H9 (cell line): ENCODE measurements around the gene TTBK1. TPM values are rescaled to one million over a fixed set of nuclear protein-coding genes. Genes with fewer than 3 reads are reported as not detected.

Experiments
- DNase-seq: peaks from one replicate; pipeline ENCODE4 v3.0.0-alpha.2; 2017
- H2AFZ ChIP-seq: one replicate; pipeline ENCODE4 v1.6.1; 2013; ENCODE audit warnings: mild to moderate bottlenecking, low read length, control low read depth, moderate library complexity
- H2AK5ac ChIP-seq: 2 replicates; pipeline ENCODE4 v1.6.1; 2013; ENCODE audit warnings: low read length, control low read depth, mixed read lengths; ENCODE audit not compliant: insufficient read length
- H2BK120ac ChIP-seq: one replicate; pipeline ENCODE4 v1.6.1; 2013; ENCODE audit warnings: low read depth, mild to moderate bottlenecking, low read length, control low read depth, inconsistent platforms; ENCODE audit not compliant: poor library complexity, severe bottlenecking
- H2BK12ac ChIP-seq: 2 replicates; pipeline ENCODE4 v1.6.1; 2013; ENCODE audit warnings: low read length, control low read depth, mixed read lengths, low read depth; ENCODE audit not compliant: insufficient read length
- H2BK15ac ChIP-seq: 2 replicates; pipeline ENCODE4 v1.6.1; 2013; ENCODE audit warnings: low read depth, low read length, control low read depth
- H2BK20ac ChIP-seq: one replicate; pipeline ENCODE4 v1.6.1; 2013; ENCODE audit warnings: low read depth, mild to moderate bottlenecking, low read length, control low read depth, inconsistent platforms; ENCODE audit not compliant: poor library complexity, severe bottlenecking
- H2BK5ac ChIP-seq: 2 replicates; pipeline ENCODE4 v1.6.1; 2013; ENCODE audit warnings: low read length, control low read depth, mixed read lengths; ENCODE audit not compliant: insufficient read length
- H3K14ac ChIP-seq: 2 replicates; pipeline ENCODE4 v1.6.1; 2013; ENCODE audit warnings: low read length, control low read depth; ENCODE audit not compliant: insufficient read depth
- H3K18ac ChIP-seq: 2 replicates; pipeline ENCODE4 v1.6.1; 2013; ENCODE audit warnings: low read depth, mild to moderate bottlenecking, mixed read lengths, low read length, control low read depth; ENCODE audit not compliant: insufficient read length
- H3K23ac ChIP-seq: 2 replicates; pipeline ENCODE4 v1.6.1; 2013; ENCODE audit warnings: low read length, control low read depth, mixed read lengths, low read depth; ENCODE audit not compliant: insufficient read length
- H3K23me2 ChIP-seq: 2 replicates; pipeline ENCODE4 v1.6.1; 2013; ENCODE audit warnings: low read depth, mild to moderate bottlenecking, mixed read lengths, low read length, control low read depth; ENCODE audit not compliant: insufficient read length, poor library complexity, severe bottlenecking
- H3K27ac ChIP-seq: 2 replicates; pipeline ENCODE4 v1.5.1; 2013; ENCODE audit warnings: low read length, control low read depth, mixed read lengths, low read depth; ENCODE audit not compliant: insufficient read length
- H3K27me3 ChIP-seq: 2 replicates; pipeline ENCODE4 v1.6.1; 2013; ENCODE audit warnings: low read length, control low read depth, inconsistent platforms; ENCODE audit not compliant: insufficient read depth
- H3K4ac ChIP-seq: 2 replicates; pipeline ENCODE4 v1.6.1; 2013; ENCODE audit warnings: low read depth, mild to moderate bottlenecking, control low read depth, inconsistent platforms, low read length, moderate library complexity
- H3K4me1 ChIP-seq: 2 replicates; pipeline ENCODE4 v1.6.1; 2013; ENCODE audit warnings: low read length, control low read depth, inconsistent platforms; ENCODE audit not compliant: insufficient read depth
- H3K4me2 ChIP-seq: 2 replicates; pipeline ENCODE4 v1.6.1; 2013; ENCODE audit warnings: low read length, control low read depth, mixed read lengths; ENCODE audit not compliant: insufficient read length, insufficient read depth
- H3K56ac ChIP-seq: 2 replicates; pipeline ENCODE4 v1.6.1; 2013; ENCODE audit warnings: low read depth, mild to moderate bottlenecking, mixed read lengths, low read length, control low read depth; ENCODE audit not compliant: insufficient read length
- H3K79me1 ChIP-seq: 2 replicates; pipeline ENCODE4 v1.6.1; 2013; ENCODE audit warnings: low read depth, mild to moderate bottlenecking, moderate library complexity, low read length, control low read depth, inconsistent platforms; ENCODE audit not compliant: insufficient read depth, poor library complexity, severe bottlenecking
- H3K79me2 ChIP-seq: 2 replicates; pipeline ENCODE4 v1.6.1; 2013; ENCODE audit warnings: low read length, control low read depth, inconsistent platforms; ENCODE audit not compliant: insufficient read depth
- H3K9ac ChIP-seq: 2 replicates; pipeline ENCODE4 v1.6.1; 2013; ENCODE audit warnings: low read length, control low read depth, mixed read lengths; ENCODE audit not compliant: insufficient read length; ENCODE audit errors: extremely low read depth
- H3K9me3 ChIP-seq: one replicate; pipeline ENCODE4 v1.6.1; 2013; ENCODE audit warnings: low read depth, low read length, inconsistent platforms; ENCODE audit not compliant: control insufficient read depth
- H3T11ph ChIP-seq: one replicate; pipeline ENCODE4 v1.6.1; 2013; ENCODE audit warnings: mild to moderate bottlenecking, low read length, control low read depth, inconsistent platforms
- H4K20me1 ChIP-seq: one replicate; pipeline ENCODE4 v1.6.1; 2013; ENCODE audit not compliant: control insufficient read depth, insufficient read length, insufficient read depth
- H4K5ac ChIP-seq: 2 replicates; pipeline ENCODE4 v1.6.1; 2013; ENCODE audit warnings: low read depth, mild to moderate bottlenecking, mixed read lengths, low read length, control low read depth; ENCODE audit not compliant: insufficient read length
- H4K8ac ChIP-seq: replicated peaks from 2 replicates; pipeline ENCODE4 v1.6.1; 2013; ENCODE audit warnings: low read length, control low read depth, mixed read lengths, low read depth; ENCODE audit not compliant: insufficient read length
- H4K91ac ChIP-seq: 2 replicates; pipeline ENCODE4 v1.6.1; 2013; ENCODE audit warnings: low read depth, mild to moderate bottlenecking, moderate library complexity, mixed read lengths, low read length, control low read depth; ENCODE audit not compliant: insufficient read length
- H3K27ac Mint-ChIP-seq, 3 experiments: 2 replicates in 2 of 3; 3 replicates in 1 of 3; pipeline ENCODE4 v1.8.0; 2020 to 2021; ENCODE audit warnings: mixed read lengths in 3 of 3, mild to moderate bottlenecking in 1 of 3, moderate library complexity in 1 of 3
- H3K27me3 Mint-ChIP-seq: 2 replicates; pipeline ENCODE4 v1.8.0; 2021; ENCODE audit warnings: low read depth, mild to moderate bottlenecking, moderate library complexity, mixed read lengths
- H3K36me3 Mint-ChIP-seq, 3 experiments: 2 replicates in 2 of 3; 3 replicates in 1 of 3; pipeline ENCODE4 v1.8.0; 2020 to 2021; ENCODE audit warnings: low read depth in 3 of 3, mixed read lengths in 3 of 3; ENCODE audit not compliant: insufficient read depth in 1 of 3
- H3K4me1 Mint-ChIP-seq, 2 experiments: 2 replicates each; pipeline ENCODE4 v1.8.0; 2020; ENCODE audit warnings: mixed read lengths in 2 of 2
- H3K4me3 Mint-ChIP-seq, 2 experiments: 2 replicates in 1 of 2; 3 replicates in 1 of 2; pipeline ENCODE4 v1.8.0; 2020 to 2021; ENCODE audit warnings: mild to moderate bottlenecking in 2 of 2, mixed read lengths in 2 of 2, moderate library complexity in 1 of 2
- H3K9me3 Mint-ChIP-seq, 2 experiments: 2 replicates in 1 of 2; 3 replicates in 1 of 2; pipeline ENCODE4 v1.8.0; 2020; ENCODE audit warnings: mild to moderate bottlenecking in 2 of 2, mixed read lengths in 2 of 2, moderate library complexity in 1 of 2
- WGBS: extraction: QIAGEN DNeasy Blood & Tissue Kit; methylation state at CpG from one replicate; pipeline ENCODE4 v1.1.7; 2013; ENCODE audit warnings: missing lambda C conversion rate, low lambda C conversion rate, mixed read lengths; ENCODE audit not compliant: insufficient read length; ENCODE audit errors: extremely low coverage; 5-methylcytosine and 5-hydroxymethylcytosine counted together
- total RNA-seq: library from RNA; stranded (reverse); gene quantifications from 2 replicates; pipeline ENCODE4 v1.2.1, GENCODE V29; 2021
- TF ChIP-seq, protein P1 (sequence below): fragments of 200-600 bp; sonication (generic); conservative IDR thresholded peaks from 3 replicates; pipeline ENCODE4 v1.8.0; 2021; ENCODE audit warnings: antibody characterized with exemption, mild to moderate bottlenecking

Gene TTBK1
- total RNA-seq, 1 experiment from 2014 or later: 1.6 TPM

- Histone ChIP-seq H4K91ac (no peak overlapping the region), H3K23me2 (no peaks in the 10 kb centered on the region), H3K4ac (no peak overlapping the region), H2AFZ (no peak overlapping the region), H4K8ac (no peak overlapping the region), H3K56ac (no peak overlapping the region), H2BK20ac (no peak overlapping the region), H3K4me2 (no peak overlapping the region), H3K4me1 (no peaks in the 10 kb centered on the region), H3K9me3 (no peaks in the 10 kb centered on the region), H3K14ac (no peak overlapping the region), H3K9ac (no peak overlapping the region), H3K23ac (no peak overlapping the region), H4K5ac (no peak overlapping the region), H3K27ac (no peak overlapping the region), H3K79me1 (no peaks in the 10 kb centered on the region), H2AK5ac (no peak overlapping the region), H3K27me3 (no peaks in the 10 kb centered on the region), H2BK15ac (no peak overlapping the region), H3K79me2 (no peaks in the 10 kb centered on the region), H3T11ph (no peak overlapping the region), H2BK5ac (no peak overlapping the region), H3K18ac (no peak overlapping the region), H4K20me1 (no peaks in the 10 kb centered on the region), H2BK12ac (no peak overlapping the region), H2BK120ac (no peak overlapping the region)
- Mint-ChIP-seq H3K4me3 (no peak overlapping the region), H3K27me3 (no peaks in the 10 kb centered on the region; the same call in none of the 2 replicates), H3K36me3 (peaks cover 3 to 24% (median 17%) of the 10 kb centered on the region in 3 experiments; a peak in 5 of 7 replicates), H3K4me1 (peaks cover 0 to 7% of the 10 kb centered on the region in 2 experiments; a peak in 2 of 4 replicates), H3K27ac (no peak overlapping the region), H3K9me3 (no peaks in the 10 kb centered on the region)
- WGBS: no CpG with 5 or more reads among the region's 3 CpGs
- DNase-seq: no peak
- TF ChIP-seq, protein P1, sequence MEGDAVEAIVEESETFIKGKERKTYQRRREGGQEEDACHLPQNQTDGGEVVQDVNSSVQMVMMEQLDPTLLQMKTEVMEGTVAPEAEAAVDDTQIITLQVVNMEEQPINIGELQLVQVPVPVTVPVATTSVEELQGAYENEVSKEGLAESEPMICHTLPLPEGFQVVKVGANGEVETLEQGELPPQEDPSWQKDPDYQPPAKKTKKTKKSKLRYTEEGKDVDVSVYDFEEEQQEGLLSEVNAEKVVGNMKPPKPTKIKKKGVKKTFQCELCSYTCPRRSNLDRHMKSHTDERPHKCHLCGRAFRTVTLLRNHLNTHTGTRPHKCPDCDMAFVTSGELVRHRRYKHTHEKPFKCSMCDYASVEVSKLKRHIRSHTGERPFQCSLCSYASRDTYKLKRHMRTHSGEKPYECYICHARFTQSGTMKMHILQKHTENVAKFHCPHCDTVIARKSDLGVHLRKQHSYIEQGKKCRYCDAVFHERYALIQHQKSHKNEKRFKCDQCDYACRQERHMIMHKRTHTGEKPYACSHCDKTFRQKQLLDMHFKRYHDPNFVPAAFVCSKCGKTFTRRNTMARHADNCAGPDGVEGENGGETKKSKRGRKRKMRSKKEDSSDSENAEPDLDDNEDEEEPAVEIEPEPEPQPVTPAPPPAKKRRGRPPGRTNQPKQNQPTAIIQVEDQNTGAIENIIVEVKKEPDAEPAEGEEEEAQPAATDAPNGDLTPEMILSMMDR: no peak
These were observed 92.2 kb downstream of the TTBK1 start for GRCh38 chr6:43335469-43335868.
